ENCODE measurements around the gene RAB1A.

DNA sequence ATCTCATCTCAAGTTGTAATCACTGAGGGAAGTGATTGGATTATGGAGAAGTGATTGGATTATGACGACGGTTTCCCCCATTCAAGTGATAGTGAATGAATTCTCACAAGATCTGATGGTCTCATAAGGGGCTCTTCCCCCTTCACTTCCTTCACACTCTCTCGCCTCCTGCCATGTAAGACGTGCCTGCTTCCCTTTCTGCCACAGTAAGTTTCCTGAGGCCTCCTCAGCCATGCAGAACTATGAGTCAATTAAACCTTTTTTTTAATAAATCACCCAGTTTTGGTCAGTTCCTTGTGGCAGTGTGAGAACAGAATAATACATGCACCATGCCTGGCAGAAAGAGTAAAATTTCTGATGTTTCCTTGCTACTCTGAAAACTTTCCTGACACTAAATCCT is 37.1 kb downstream of the RAB1A start:
- no peak for TF ChIP-seq CTCF (IDR thresholded peaks at IDR 0.05)
- TF ChIP-seq POLR2A (IDR thresholded peaks at IDR 0.05) = no peak

Data from thyroid gland (tissue), 4 donors.